Hepatocyte (in vitro differentiated cells): Measurements from ENCODE around the gene SERTAD2.

Experiments
- CTCF ChIP-seq: fragments of 200-600 bp; sonication (generic); IDR thresholded peaks from 2 replicates; pipeline ENCODE4 v1.5.1; 2016; ENCODE audit warnings: antibody characterized with exemption, mild to moderate bottlenecking; ENCODE audit not compliant: poor library complexity
- EZH2 ChIP-seq: fragments of 200-600 bp; sonication (generic); IDR thresholded peaks from 2 replicates; pipeline ENCODE4 v1.6.1; 2016; ENCODE audit warnings: antibody characterized with exemption, mild to moderate bottlenecking, borderline replicate concordance
- EZH2phosphoT487 ChIP-seq: fragments of 200-600 bp; sonication (generic); IDR thresholded peaks from one replicate; pipeline ENCODE4 v1.6.1; 2018; ENCODE audit warnings: antibody characterized with exemption, mild to moderate bottlenecking, low read depth, moderate library complexity; ENCODE audit not compliant: unreplicated experiment, severe bottlenecking

- TF ChIP-seq CTCF, result peak; percentile 52
- TF ChIP-seq EZH2phosphoT487, result no peak
- TF ChIP-seq EZH2, result no peak
These were observed 58.1 kb downstream of the SERTAD2 start for GRCh38 chr2:64595397-64596176.
